Thoracic aorta (tissue), 2 donors: ENCODE data around the gene LMX1B. TPM values are rescaled to one million over a fixed set of nuclear protein-coding genes. Genes with fewer than 3 reads are reported as not detected.

Experiments
- ATAC-seq: fragments of 150-250 bp; one replicate; pipeline ENCODE4 v1.8.0; 2017; ENCODE audit warnings: low read depth; ENCODE audit not compliant: insufficient number of reproducible peaks, low FRiP score
- DNase-seq: peaks from one replicate; pipeline ENCODE4 v3.0.0-alpha.2; 2020; ENCODE audit warnings: low spot score
- H3K27ac ChIP-seq, 2 donors: fragments of 200-600 bp; sonication (generic); 1 replicate in 1 of 2; 2 replicates in 1 of 2; pipeline ENCODE4 v1.5.1; 2016; ENCODE audit warnings: mild to moderate bottlenecking in 2 of 2, moderate library complexity in 2 of 2
- H3K27me3 ChIP-seq: fragments of 200-600 bp; sonication (generic); replicated peaks from 2 replicates; pipeline ENCODE4 v1.6.0; 2016; ENCODE audit warnings: mild to moderate bottlenecking; ENCODE audit not compliant: insufficient read depth
- H3K36me3 ChIP-seq: fragments of 200-600 bp; sonication (generic); one replicate; pipeline ENCODE4 v1.5.1; 2016
- H3K4me1 ChIP-seq, 2 donors: fragments of 200-600 bp; sonication (generic); 1 replicate in 1 of 2; 2 replicates in 1 of 2; pipeline versions ENCODE4 v1.5.1 to v1.6.0; 2016; ENCODE audit warnings: low read depth in 2 of 2, mild to moderate bottlenecking in 1 of 2; ENCODE audit not compliant: control insufficient read depth in 1 of 2
- H3K4me3 ChIP-seq: fragments of 200-600 bp; sonication (generic); 2 replicates; pipeline ENCODE4 v1.5.1; 2016; ENCODE audit warnings: mild to moderate bottlenecking
- H3K9me3 ChIP-seq: fragments of 200-600 bp; sonication (generic); 2 replicates; pipeline ENCODE4 v1.5.1; 2016
- total RNA-seq, 2 donors: library from RNA; depleted of rRNA; stranded (reverse); fragments of >200 nt; gene quantifications; one replicate each; pipeline versions ENCODE4 v1.1.0 to v1.2.3, GENCODE V29; 2016
- TF ChIP-seq, protein P1 (sequence below): fragments of 200-600 bp; sonication (generic); IDR thresholded peaks from one replicate; pipeline ENCODE4 v1.5.1; 2019; ENCODE audit warnings: antibody characterized with exemption

The LMX1B gene
- total RNA-seq, 2 donors from 2014 or later = not detected

DNA sequence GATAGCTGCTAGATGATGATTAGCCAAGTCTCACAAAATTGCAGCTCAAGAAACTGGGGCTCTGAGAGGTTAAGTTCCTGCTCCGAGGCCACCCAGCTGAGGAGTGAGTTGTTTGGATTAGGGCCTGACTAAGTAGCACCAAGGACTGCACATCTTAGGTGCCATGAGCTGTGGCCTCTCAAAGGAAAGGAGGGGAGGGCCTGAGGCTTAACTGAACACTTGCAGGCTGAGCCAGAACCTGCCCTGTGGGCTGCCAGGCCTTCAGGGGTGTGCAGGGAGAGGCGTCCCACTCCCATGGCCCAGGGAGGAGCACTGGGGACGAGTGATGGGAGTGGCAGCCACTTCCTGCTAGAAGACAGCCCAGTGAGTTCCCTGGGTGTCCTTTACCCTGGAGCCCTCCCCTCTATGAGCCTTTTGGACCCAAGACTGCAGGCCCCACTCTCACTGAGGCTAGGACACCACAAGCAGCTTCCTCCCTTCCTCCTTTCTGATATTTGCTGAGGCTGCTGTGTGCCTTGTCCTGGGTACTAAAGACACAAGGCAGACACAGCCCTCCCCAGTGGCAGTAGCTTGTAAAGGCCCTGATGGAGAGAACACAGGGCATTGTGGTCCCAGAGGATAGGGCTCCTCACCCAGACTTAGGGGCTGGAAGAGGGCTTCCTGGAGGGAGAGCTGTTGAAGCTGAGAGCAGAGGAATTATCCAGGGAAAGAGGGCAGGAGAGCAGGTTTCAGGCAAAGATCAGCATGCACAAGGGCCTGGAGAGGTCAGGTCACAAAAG lies 22.1 kb downstream of the LMX1B start:
- TF ChIP-seq, protein P1, sequence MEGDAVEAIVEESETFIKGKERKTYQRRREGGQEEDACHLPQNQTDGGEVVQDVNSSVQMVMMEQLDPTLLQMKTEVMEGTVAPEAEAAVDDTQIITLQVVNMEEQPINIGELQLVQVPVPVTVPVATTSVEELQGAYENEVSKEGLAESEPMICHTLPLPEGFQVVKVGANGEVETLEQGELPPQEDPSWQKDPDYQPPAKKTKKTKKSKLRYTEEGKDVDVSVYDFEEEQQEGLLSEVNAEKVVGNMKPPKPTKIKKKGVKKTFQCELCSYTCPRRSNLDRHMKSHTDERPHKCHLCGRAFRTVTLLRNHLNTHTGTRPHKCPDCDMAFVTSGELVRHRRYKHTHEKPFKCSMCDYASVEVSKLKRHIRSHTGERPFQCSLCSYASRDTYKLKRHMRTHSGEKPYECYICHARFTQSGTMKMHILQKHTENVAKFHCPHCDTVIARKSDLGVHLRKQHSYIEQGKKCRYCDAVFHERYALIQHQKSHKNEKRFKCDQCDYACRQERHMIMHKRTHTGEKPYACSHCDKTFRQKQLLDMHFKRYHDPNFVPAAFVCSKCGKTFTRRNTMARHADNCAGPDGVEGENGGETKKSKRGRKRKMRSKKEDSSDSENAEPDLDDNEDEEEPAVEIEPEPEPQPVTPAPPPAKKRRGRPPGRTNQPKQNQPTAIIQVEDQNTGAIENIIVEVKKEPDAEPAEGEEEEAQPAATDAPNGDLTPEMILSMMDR = no peak
- no peaks in the 10 kb centered on the region for H3K36me3 ChIP-seq
- DNase-seq (no peak), ATAC-seq (no peak)
- H3K27ac ChIP-seq = no peak overlapping the region
- H3K4me1 ChIP-seq = peaks cover 0 to 6% of the 10 kb centered on the region in 2 donors
- H3K27me3 ChIP-seq = no peaks in the 10 kb centered on the region
- no peaks in the 10 kb centered on the region for H3K9me3 ChIP-seq
- H3K4me3 ChIP-seq = no peak overlapping the region

- no peak overlapping the region for H3K4me3 ChIP-seq
- H3K4me1 ChIP-seq = peaks cover 0 to 6% of the 10 kb centered on the region in 2 donors
- ATAC-seq (no peak), DNase-seq (no peak)
- H3K27me3 ChIP-seq = no peaks in the 10 kb centered on the region
- no peak overlapping the region for H3K27ac ChIP-seq
- no peaks in the 10 kb centered on the region for H3K36me3 ChIP-seq
- TF ChIP-seq, protein P1 = no peak
- H3K9me3 ChIP-seq = no peaks in the 10 kb centered on the region
Observed at GRCh38 chr9:126636983-126637798, 23.5 kb downstream of the LMX1B start.

DNA sequence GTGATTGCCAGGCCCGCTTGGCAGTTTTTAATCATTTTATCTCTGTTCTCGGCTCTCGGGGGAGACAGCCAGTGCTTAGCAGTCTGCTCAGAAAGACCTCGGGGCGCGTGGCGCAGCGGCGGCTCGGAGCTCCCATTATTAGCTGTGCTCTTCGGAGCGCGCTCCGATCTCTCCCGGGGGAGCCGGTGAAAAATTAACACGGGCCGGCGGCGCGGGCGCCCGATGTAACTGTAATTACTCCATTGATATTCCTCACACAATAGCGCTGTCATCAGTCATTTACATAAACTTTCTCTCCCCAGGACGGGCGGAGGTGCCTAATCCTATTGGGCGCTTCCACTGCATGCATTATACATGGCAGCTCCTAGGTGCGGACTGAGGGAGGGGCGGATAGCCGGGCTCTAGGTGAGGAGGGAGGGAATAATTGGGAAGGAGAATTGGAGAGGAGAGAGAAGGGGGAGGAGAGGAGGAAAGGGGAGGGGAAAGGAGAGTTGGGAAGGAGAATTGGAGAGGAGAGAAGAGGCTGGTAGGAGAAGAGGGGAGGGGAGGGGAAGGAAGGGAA lies 24.9 kb downstream of the LMX1B start:
- no peaks in the 10 kb centered on the region for H3K36me3 ChIP-seq
- H3K4me1 ChIP-seq = peaks cover 0 to 6% of the 10 kb centered on the region in 2 donors
- H3K27me3 ChIP-seq = no peaks in the 10 kb centered on the region
- TF ChIP-seq, protein P1 = no peak
- no peak for ATAC-seq
- H3K9me3 ChIP-seq = no peaks in the 10 kb centered on the region
- no peak for DNase-seq
- H3K4me3 ChIP-seq = peak overlapping the region; percentile 14
- H3K27ac ChIP-seq = no peak overlapping the region

DNA sequence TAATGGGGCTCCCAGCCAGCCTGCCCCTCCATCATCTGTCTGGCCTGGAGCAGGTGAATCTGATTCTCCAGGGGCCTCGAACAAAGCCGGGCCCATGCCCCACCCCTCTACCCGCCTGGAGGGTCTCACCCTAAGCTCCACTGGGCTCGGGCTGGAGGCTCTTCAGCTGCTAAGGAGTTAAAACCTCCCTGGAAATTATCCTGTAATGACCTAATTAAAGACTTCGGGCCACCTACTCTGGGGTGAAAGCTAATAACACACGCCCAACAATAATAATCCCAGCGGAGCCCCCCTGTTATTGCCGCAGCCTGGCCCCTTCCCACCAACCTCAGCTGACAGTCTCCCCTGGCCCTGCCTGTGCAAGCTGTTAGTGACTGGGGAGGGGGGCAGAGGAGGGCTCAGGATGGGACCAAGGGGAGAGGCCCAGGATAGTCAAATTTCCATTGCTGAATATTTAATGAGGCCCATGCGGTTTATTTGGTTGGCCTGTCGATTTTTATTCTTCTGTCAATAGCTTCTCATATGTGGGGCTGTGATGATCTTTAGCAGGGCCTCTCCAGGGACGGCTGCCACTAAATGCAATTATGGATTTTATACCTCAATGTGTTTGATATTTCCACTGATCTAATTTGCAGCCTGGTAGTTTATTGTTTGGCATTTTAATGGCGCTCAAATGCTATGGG lies 25.7 kb downstream of the LMX1B start:
- ATAC-seq = no peak
- Histone ChIP-seq H3K27me3 (no peaks in the 10 kb centered on the region), H3K9me3 (no peaks in the 10 kb centered on the region), H3K27ac (no peak overlapping the region), H3K4me1 (peaks cover 0 to 6% of the 10 kb centered on the region in 2 donors), H3K4me3 (no peak overlapping the region), H3K36me3 (no peaks in the 10 kb centered on the region)
- no peak for DNase-seq
- TF ChIP-seq, protein P1 = no peak
